Astrocyte (in vitro differentiated cells and primary cell): ENCODE data around the gene SLC38A4. TPM values are rescaled to one million over a fixed set of nuclear protein-coding genes. Genes with fewer than 3 reads are reported as not detected.

Source experiments
- DNase-seq: peaks from one replicate; pipeline ENCODE4 v3.0.0-alpha.2; 2010; ENCODE audit warnings: low read depth
- FAIRE-seq: peaks from 2 replicates; lab custom pipeline; 2011; peaks lifted over from hg19 to GRCh38; lab: Jason Lieb, UNC
- H2AFZ ChIP-seq: 2 replicates; pipeline ENCODE4 v1.6.0; 2012; ENCODE audit warnings: low read depth, low read length, inconsistent platforms
- H3K27ac ChIP-seq: 2 replicates; pipeline ENCODE4 v1.5.1; 2011; ENCODE audit warnings: low read depth, low read length, inconsistent platforms
- H3K27me3 ChIP-seq: 2 replicates; pipeline ENCODE4 v1.6.0; 2011; ENCODE audit warnings: low read length, inconsistent platforms; ENCODE audit not compliant: insufficient read depth
- H3K36me3 ChIP-seq: 2 replicates; pipeline ENCODE4 v1.5.1; 2011; ENCODE audit warnings: low read length, inconsistent platforms; ENCODE audit not compliant: insufficient read depth
- H3K4me1 ChIP-seq: 2 replicates; pipeline ENCODE4 v1.5.1; 2011; ENCODE audit warnings: low read length, inconsistent platforms; ENCODE audit not compliant: insufficient read depth
- H3K4me2 ChIP-seq: 2 replicates; pipeline ENCODE4 v1.6.0; 2012; ENCODE audit warnings: low read length, inconsistent platforms
- H3K4me3 ChIP-seq: 2 replicates; pipeline ENCODE4 v1.5.1; 2011; ENCODE audit warnings: low read depth, mild to moderate bottlenecking, low read length, inconsistent platforms; ENCODE audit not compliant: insufficient read depth
- H3K79me2 ChIP-seq: 2 replicates; pipeline ENCODE4 v1.6.0; 2012; ENCODE audit warnings: mild to moderate bottlenecking, low read length, inconsistent platforms; ENCODE audit not compliant: insufficient read depth
- H3K9ac ChIP-seq: 2 replicates; pipeline ENCODE4 v1.6.0; 2012; ENCODE audit warnings: mild to moderate bottlenecking, low read length, inconsistent platforms
- H3K9me3 ChIP-seq: 2 replicates; pipeline ENCODE4 v1.5.1; 2012; ENCODE audit warnings: low read depth, mild to moderate bottlenecking, low read length, inconsistent platforms; ENCODE audit not compliant: insufficient read depth
- H4K20me1 ChIP-seq: 2 replicates; pipeline ENCODE4 v1.6.0; 2012; ENCODE audit warnings: low read length, inconsistent platforms; ENCODE audit not compliant: insufficient read depth
- H3K27ac Mint-ChIP-seq: one replicate; pipeline ENCODE4 v1.8.0; 2021; ENCODE audit warnings: mild to moderate bottlenecking, mixed read lengths; ENCODE audit not compliant: unreplicated experiment
- H3K27me3 Mint-ChIP-seq: one replicate; pipeline ENCODE4 v1.8.0; 2021; ENCODE audit warnings: low read depth, mixed read lengths; ENCODE audit not compliant: unreplicated experiment
- H3K36me3 Mint-ChIP-seq: one replicate; pipeline ENCODE4 v1.8.0; 2021; ENCODE audit warnings: low read depth, mixed read lengths; ENCODE audit not compliant: unreplicated experiment
- H3K4me1 Mint-ChIP-seq: one replicate; pipeline ENCODE4 v1.8.0; 2021; ENCODE audit warnings: low read depth, mixed read lengths; ENCODE audit not compliant: unreplicated experiment
- H3K4me3 Mint-ChIP-seq: one replicate; pipeline ENCODE4 v1.8.0; 2021; ENCODE audit warnings: mild to moderate bottlenecking, moderate library complexity, mixed read lengths; ENCODE audit not compliant: unreplicated experiment
- H3K9me3 Mint-ChIP-seq: one replicate; pipeline ENCODE4 v1.8.0; 2021; ENCODE audit warnings: mild to moderate bottlenecking, mixed read lengths; ENCODE audit not compliant: unreplicated experiment
- EZH2 ChIP-seq: IDR thresholded peaks from 2 replicates; pipeline ENCODE4 v1.6.1; 2012; ENCODE audit warnings: mild to moderate bottlenecking, low read length, inconsistent platforms; ENCODE audit not compliant: insufficient read depth
- total RNA-seq: library from RNA; stranded (reverse); gene quantifications from 2 replicates; pipeline ENCODE4 v1.2.1, GENCODE V29; 2021
- TF ChIP-seq, protein P1 (sequence below): IDR thresholded peaks from 2 replicates; pipeline ENCODE4 v1.5.1; 2011; ENCODE audit warnings: low read depth, mild to moderate bottlenecking, inconsistent platforms, low read length, moderate library complexity; ENCODE audit not compliant: insufficient read depth

Gene SLC38A4
- total RNA-seq, 1 donor from 2014 or later, result 1.6 TPM

DNA sequence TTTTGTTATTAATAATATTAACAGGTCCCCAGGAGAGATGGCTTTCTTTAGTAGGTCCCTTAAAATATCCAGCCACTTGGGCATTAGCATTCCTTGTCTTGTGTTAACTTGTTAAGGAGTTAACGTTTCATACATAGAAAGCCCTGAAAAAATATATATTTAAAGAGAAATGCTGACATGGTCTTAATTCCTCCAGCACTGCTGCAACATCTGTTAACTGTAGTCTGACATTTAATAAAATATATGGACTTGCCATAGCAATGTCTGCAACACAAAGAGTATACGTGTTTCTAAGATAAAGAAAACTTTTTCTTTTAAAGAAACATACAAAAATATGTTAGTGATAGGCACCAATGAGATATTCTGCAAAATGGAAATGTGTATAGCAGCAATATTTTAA is 10.0 kb downstream of the SLC38A4 start:
- Histone ChIP-seq H3K79me2 (no peaks in the 10 kb centered on the region), H3K4me1 (no peaks in the 10 kb centered on the region), H3K27ac (no peak overlapping the region), H4K20me1 (no peaks in the 10 kb centered on the region), H3K36me3 (no peaks in the 10 kb centered on the region), H3K9ac (no peak overlapping the region), H3K27me3 (no peaks in the 10 kb centered on the region), H2AFZ (no peak overlapping the region), H3K9me3 (no peaks in the 10 kb centered on the region), H3K4me3 (no peak overlapping the region), H3K4me2 (no peak overlapping the region)
- Mint-ChIP-seq H3K4me3 (no peak overlapping the region), H3K4me1 (no peaks in the 10 kb centered on the region), H3K36me3 (no peaks in the 10 kb centered on the region), H3K9me3 (no peaks in the 10 kb centered on the region), H3K27ac (no peak overlapping the region), H3K27me3 (no peaks in the 10 kb centered on the region)
- FAIRE-seq, result no peak
- TF ChIP-seq, protein P1, sequence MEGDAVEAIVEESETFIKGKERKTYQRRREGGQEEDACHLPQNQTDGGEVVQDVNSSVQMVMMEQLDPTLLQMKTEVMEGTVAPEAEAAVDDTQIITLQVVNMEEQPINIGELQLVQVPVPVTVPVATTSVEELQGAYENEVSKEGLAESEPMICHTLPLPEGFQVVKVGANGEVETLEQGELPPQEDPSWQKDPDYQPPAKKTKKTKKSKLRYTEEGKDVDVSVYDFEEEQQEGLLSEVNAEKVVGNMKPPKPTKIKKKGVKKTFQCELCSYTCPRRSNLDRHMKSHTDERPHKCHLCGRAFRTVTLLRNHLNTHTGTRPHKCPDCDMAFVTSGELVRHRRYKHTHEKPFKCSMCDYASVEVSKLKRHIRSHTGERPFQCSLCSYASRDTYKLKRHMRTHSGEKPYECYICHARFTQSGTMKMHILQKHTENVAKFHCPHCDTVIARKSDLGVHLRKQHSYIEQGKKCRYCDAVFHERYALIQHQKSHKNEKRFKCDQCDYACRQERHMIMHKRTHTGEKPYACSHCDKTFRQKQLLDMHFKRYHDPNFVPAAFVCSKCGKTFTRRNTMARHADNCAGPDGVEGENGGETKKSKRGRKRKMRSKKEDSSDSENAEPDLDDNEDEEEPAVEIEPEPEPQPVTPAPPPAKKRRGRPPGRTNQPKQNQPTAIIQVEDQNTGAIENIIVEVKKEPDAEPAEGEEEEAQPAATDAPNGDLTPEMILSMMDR, result no peak
- no peak for TF ChIP-seq EZH2
- DNase-seq, result no peak

DNA sequence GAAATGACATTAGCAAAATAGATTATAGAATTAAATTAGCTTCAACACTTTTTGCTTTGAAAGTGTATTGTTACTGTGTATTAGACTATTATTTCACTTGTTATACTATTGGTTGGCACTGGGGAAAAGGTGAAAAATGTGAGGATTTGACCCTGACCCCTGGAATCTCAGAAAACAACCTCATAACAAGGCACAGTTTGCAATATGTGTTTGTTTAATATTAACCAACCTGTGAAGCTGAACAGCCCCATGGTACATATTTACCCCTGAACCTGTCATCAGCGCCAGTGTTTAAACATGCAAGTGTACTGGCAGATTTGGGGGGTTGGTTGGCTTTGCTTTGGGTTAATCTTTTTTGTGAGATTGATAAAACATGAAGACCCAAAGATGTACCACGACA is 11.7 kb downstream of the SLC38A4 start:
- Histone ChIP-seq H3K9ac (no peak overlapping the region), H3K4me2 (no peak overlapping the region), H3K27ac (no peak overlapping the region), H3K27me3 (no peaks in the 10 kb centered on the region), H3K9me3 (no peaks in the 10 kb centered on the region), H3K4me1 (no peaks in the 10 kb centered on the region), H3K36me3 (no peaks in the 10 kb centered on the region), H3K4me3 (no peak overlapping the region), H2AFZ (no peak overlapping the region), H4K20me1 (no peaks in the 10 kb centered on the region), H3K79me2 (no peaks in the 10 kb centered on the region)
- DNase-seq (no peak), FAIRE-seq (no peak)
- no peaks in the 10 kb centered on the region for H3K27me3 Mint-ChIP-seq
- H3K4me1 Mint-ChIP-seq, result no peaks in the 10 kb centered on the region
- H3K27ac Mint-ChIP-seq, result no peak overlapping the region
- TF ChIP-seq, protein P1, result no peak
- no peak for TF ChIP-seq EZH2
- no peak overlapping the region for H3K4me3 Mint-ChIP-seq
- H3K36me3 Mint-ChIP-seq, result no peaks in the 10 kb centered on the region
- no peaks in the 10 kb centered on the region for H3K9me3 Mint-ChIP-seq

DNA sequence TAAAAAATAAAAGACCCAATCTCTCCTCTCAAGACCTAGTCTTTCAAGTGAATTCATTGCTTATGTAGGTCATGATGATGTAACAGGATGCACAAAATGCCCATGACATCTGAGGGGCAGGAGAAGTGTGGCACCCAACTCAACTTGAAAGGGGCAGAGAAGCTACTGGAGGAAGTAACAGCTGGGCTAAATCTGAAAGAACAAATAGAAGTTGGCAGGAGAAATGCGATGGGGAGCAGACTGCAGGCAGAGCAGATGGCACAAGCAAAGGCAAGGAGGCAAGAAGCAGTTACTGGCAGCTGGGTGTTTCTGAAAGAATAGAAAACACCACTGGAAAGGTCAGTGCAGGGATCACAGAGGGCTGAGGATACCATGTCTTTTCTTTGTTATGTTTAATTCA is 14.6 kb downstream of the SLC38A4 start:
- no peak overlapping the region for H3K27ac Mint-ChIP-seq
- H3K27me3 Mint-ChIP-seq, result no peaks in the 10 kb centered on the region
- H3K36me3 Mint-ChIP-seq, result no peaks in the 10 kb centered on the region
- Histone ChIP-seq H3K4me1 (no peaks in the 10 kb centered on the region), H3K27ac (no peak overlapping the region), H3K79me2 (no peaks in the 10 kb centered on the region), H3K4me3 (no peak overlapping the region), H3K9me3 (no peaks in the 10 kb centered on the region), H3K36me3 (no peaks in the 10 kb centered on the region), H4K20me1 (no peaks in the 10 kb centered on the region), H3K4me2 (no peak overlapping the region), H3K27me3 (no peaks in the 10 kb centered on the region), H2AFZ (no peak overlapping the region), H3K9ac (no peak overlapping the region)
- DNase-seq, result no peak
- no peak overlapping the region for H3K4me3 Mint-ChIP-seq
- FAIRE-seq, result no peak
- H3K9me3 Mint-ChIP-seq, result no peaks in the 10 kb centered on the region
- no peaks in the 10 kb centered on the region for H3K4me1 Mint-ChIP-seq
- TF ChIP-seq, protein P1, result no peak
- TF ChIP-seq EZH2, result no peak
